GM19193 (cell line): ENCODE data around the gene CCL13.

Experiments
- POLR2A ChIP-seq: IDR thresholded peaks from 4 replicates; pipeline ENCODE4 v1.6.1; 2011; ENCODE audit not compliant: insufficient read depth, insufficient read length; ENCODE audit errors: extremely low read depth

Gene CCL13

DNA sequence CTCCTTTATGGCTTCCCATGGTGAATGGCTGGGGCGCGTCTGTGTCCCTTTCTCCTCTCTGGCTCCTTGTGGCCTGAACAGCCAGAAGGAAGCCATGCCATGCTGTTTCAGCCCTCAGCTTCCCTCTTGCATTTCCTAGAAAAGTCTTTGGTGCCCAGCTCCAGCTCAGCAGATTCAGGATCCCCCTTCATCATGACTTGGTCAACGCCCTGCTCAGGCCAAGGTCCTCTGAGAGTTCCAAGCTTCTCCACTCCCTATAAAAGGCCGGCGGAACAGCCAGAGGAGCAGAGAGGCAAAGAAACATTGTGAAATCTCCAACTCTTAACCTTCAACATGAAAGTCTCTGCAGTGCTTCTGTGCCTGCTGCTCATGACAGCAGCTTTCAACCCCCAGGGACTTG is at the start of gene CCL13:
TSS of gene CCL13 (plus strand) at position 287 of the 400 bp plus-strand sequence. CDS start at position 334, 47 bp downstream.
- TF ChIP-seq POLR2A, result no peak

DNA sequence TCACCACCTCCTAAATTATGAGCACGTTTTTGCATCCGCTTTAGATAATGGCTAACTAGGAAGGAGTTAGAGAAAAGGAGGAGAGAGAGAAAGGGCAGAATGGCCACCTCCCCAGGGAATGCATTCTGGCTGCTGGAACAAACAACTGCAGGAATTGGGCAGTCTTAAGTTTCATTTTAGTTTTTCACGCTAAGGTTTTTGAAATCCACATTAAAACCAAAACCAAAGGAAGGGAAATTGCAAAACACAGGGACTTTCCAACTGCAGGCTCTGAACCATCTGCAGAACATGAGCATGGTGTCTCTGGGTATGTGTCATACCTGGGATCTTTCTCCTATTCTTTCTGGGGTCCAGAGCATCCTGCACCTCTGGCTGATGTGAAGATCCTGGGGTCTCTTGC is 49.2 kb upstream of the CCL13 start:
- no peak for TF ChIP-seq POLR2A

DNA sequence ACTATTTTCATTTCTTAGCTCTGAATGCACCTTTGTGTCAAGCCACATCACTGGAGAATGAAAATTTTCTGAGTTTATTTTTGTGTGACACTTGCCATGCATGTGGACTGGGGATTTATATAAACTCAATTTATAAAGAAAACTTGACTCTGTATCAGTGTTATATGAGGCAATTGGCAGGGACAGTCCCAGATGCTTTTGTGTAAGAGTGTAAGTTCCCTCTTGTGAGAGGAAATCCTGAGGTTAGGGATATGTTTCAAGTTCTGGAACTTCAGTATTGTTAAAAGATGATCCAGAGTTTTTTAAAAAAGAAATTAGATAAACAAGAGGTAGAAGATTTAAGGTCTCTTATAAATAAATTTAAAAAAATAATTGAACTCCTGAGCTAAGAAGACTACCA is 47.9 kb upstream of the CCL13 start:
- no peak for TF ChIP-seq POLR2A

DNA sequence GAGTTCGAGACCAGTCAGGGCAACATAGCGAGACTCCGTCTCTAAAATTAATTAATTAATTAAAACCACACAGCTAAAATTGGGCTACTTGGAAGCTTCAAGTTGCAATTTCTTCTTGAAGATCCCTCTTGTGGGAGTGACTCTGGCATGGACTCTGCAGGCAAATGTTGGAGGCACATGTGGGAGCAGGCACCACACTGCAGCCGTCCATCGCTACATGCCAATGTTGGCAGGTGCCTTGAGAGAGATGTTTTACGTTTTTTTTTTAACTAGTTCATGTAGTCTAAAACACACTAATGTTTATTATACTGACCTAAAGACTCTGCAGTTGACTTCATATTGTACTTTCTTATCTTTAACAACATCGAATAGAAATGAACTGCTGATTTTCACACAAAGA is 45.0 kb upstream of the CCL13 start:
- no peak for TF ChIP-seq POLR2A

DNA sequence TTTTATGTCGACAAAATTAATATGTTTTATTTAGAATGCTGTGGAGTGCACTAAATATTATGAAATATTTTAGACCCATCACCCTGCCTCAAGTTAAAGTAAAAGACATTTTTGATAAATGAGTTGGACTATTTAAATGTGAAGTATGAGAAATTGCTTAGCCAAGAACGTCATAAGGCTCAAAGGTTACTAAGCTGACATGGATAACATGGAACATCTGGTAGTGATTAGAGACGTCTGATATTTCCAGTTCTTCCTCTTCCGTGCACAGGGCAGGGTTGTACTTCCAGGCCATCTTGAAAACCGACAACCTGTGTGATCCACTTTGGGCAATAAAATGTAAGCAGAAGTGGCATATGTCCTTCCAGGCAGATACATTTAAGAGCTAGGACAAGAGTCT is 44.2 kb upstream of the CCL13 start:
- TF ChIP-seq POLR2A, result no peak

DNA sequence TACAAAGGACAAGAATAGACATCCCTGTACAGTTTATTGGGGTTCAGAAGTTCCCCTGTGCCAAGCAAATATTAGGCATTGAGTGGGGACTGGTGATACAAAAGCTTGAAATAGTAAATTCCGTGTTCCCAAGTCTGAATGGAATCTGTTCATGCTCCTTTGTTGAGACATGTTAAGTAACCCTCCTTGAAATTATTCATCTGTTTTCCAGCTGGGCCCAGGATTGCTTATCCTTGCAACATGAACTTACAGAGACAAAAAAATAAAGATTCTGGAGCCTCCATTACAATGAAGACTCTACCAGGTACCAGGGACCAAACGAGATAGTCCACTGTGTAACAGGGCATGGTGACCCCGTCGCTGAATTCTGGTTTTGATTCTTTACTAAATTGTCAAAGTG is 43.1 kb upstream of the CCL13 start:
- TF ChIP-seq POLR2A, result no peak

DNA sequence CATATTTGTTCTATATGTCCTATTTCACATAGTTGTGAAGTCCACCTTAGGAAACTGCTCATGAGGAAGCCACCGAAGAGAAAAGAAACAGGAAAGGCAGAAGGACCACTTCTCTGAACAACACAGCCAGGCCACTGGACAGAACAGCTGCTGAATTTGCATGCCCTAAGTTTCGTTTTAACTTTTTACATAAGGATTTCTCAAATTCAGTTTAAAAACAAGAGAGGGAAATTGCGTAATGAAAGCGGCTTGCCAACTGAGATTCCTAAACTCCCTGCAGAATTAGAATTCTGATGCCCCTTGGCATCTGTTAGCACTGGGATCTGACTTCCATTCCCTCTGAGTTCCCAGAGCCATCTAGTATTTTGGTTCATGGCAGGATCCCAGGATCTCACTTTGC is 42.0 kb upstream of the CCL13 start:
- TF ChIP-seq POLR2A, result no peak

DNA sequence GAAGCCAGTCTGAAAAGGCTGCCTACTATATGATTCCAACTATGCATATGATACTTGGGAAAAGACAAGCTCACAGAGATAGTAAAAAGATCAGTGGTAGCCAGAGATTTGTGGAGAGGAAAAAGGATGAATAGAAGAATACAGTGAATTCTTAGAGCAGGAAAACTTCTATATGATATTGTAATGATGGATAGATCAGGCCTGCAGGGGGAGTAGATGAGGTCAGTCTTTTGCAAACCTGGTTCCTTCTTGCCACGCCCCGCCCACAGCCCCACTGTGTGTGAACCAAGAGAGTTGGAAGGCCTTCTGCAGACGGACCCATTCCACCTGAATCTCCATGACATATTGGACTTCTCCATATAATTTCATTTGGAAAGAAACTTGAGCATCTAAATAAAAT is 37.8 kb upstream of the CCL13 start:
- no peak for TF ChIP-seq POLR2A

DNA sequence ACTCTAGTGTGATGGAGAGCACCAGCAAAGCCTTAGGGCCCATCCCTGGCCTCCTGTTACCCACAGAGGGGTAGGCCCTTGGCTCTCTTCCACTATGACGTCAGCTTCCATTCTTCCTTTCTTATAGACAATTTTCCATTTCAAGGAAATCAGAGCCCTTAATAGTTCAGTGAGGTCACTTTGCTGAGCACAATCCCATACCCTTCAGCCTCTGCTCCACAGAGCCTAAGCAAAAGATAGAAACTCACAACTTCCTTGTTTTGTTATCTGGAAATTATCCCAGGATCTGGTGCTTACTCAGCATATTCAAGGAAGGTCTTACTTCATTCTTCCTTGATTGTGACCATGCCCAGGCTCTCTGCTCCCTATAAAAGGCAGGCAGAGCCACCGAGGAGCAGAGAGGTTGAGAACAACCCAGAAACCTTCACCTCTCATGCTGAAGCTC is 37.2 kb upstream of the CCL13 start, which contains the start of gene CCL8:
TSS of gene CCL8 (plus strand) at position 397 of the 445 bp plus-strand sequence. CDS start 67 bp downstream, outside the sequence.
- TF ChIP-seq POLR2A, result no peak

DNA sequence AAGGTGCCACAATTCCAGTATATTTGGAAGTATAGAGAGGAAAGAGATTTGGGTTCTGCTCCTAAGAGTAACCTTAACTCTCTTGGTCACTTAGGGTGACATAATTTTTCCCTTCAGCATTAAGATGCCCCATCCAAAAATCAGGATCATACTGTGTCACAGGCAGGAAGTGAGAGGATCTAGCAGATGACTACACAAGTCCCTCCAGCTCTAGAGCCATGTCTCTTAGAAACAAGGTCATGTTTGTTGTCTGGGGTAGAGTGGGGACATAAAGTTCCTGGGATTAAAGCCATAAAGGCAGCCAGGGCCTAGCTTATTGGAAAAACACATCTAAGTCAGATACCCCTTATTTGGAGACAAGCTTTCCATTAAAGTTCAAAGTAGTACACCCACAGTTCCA is 34.3 kb upstream of the CCL13 start:
- TF ChIP-seq POLR2A, result no peak

DNA sequence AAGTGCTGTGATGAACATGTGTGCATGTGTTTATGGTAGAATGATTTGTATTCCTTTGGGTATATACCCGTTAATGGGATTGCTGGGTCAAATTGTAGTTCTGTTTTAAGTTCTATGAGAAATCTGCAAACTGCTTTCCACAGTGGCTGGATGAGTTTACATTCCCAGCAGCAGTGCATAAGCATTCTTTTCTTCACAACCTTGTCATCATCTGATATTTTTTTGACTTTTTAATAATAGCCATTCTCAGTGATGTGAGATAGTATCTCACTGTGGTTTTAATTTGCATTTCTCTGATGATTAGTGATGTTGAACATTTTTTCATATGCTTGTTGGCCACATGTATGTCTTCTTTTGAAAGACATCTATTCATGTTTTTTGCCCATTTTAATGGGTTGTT is 18.6 kb upstream of the CCL13 start:
- no peak for TF ChIP-seq POLR2A

DNA sequence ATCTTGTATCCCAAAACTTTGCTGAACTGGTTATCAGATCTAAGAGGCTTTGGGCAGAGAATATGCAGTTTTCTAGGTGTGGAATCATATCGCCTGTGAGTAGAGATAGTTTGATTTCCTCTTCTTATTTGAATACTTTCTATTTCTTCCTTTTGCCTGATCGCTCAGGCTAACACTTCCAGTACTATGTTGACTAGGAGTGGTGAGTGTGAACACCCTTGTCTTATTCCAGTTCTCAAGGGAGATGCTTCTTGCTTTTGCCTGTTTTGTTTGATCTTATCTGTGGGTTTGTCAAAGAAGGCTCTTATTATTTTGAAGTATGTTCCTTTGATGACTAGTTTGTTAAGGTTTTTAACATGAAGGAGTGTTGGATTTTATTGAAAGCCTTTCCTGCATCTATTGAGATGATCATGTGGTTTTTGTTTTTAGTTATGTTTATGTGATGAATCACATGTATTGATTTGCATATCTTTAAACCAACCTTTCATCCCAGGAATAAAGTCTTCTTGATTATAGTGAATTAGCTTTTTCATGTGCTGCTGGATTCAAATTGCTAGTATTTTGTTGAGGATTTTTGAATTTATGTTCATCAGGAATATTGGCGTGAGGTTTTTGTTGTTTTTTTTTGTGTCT is 17.0 kb upstream of the CCL13 start:
- TF ChIP-seq POLR2A, result no peak

DNA sequence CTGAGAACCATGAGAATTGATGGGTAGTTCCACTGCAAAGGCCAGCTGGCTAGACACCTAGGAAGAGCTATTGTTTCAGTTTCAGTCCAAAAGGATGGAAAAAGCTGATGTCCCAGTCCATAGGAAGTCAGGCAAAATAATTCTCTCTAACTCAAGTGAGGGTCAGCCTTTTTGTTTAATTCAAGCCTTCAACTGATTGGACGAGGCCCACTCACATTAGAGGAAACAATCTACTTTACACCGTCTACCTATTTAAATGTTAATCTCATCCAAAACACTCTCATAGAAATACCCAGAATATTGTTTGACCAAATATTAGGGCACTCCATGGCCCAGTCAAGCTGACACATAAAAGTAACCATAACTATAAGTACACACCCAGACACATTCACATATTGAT is 14.4 kb upstream of the CCL13 start:
- no peak for TF ChIP-seq POLR2A

DNA sequence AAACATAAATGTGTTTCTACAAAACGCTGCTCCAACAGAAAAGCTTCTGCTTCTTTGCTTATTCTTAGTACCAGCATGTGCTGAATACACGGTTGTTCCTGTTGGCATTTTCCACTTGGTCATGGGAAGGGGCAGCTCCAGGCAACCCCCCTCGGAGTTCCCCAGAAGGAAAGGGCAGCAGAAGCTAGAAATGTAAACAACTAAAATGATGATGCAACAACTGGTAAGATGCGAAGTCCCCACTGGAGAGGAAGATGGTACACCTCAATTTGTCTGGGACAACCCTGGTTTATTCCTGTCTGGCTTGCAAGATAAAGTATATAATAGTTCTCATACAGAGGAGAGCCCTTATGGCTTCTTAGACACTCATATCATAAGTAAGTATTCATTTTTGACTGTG is 9.2 kb upstream of the CCL13 start:
- no peak for TF ChIP-seq POLR2A

DNA sequence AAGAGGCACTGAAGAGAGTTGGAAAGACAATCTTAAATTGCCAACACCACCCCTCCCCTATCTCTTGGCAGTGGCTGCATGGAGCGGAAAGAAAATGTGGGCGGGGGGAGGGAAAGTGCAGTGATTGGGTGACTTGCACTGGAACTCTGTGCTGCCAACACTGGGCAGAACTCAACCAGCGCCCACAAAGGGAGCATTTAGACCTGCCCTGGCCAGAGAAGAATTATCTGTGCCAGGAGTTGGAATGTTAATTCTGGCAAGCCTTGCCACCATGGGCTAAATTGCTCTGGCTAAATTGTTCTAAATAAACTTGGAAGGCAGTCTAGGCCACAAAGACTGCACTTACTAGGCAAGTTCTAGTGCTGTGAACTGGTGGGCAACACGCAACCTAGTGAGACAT is 6.5 kb upstream of the CCL13 start:
- no peak for TF ChIP-seq POLR2A

DNA sequence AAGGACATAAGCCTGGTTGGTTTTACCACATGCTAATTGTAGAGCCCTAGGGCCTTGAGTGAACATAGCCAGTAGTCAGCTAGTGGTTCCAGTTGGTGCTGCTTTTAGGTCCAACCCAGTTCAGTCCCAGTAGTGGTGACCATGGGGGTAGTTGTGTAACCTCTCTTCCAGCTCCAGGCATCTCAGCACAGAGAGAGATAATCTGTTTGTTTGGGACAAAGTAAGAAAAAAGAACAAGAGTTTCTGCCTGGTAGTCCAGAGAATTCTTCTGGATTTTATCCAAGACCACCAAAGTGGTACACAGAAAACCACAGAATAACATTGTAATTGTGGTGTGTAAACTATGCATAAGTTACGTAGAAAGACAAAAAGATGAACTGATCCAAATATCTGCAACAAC is 5.2 kb upstream of the CCL13 start:
- no peak for TF ChIP-seq POLR2A

DNA sequence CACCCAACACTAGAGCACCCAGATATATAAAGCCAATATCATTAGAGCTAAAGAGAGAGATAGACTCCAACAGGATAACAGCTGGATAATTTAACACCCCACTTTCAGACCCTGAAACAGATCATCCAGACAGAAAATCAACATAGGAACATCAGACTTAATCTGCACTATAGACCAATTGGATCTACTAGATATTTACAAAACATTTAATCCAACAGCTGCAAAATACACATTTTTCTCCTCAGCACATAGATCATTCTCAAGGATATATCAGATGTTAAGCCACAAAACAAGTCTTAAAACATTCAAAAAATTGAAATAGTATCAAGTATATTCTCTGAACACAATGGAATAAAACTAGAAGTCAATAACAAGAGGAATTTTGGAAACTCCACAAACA is 4.1 kb upstream of the CCL13 start:
- TF ChIP-seq POLR2A, result no peak
